MM.1S (cell line): ENCODE results near the gene GOLGA5.

Experiments used
- DNase-seq: peaks from one replicate; pipeline ENCODE4 v3.0.0-alpha.2; 2015
- H2AFZ ChIP-seq: fragments of 300-600 bp; sonication (generic); 2 replicates; pipeline ENCODE4 v1.6.0; 2016; ENCODE audit warnings: antibody characterized with exemption, low read length
- H3F3A ChIP-seq: fragments of 300-600 bp; sonication (generic); 2 replicates; pipeline ENCODE4 v1.6.1; 2016; ENCODE audit warnings: mild to moderate bottlenecking, antibody characterized with exemption, low read length, moderate library complexity, mixed read lengths; ENCODE audit not compliant: insufficient read depth
- H3K27ac ChIP-seq: fragments of 300-600 bp; sonication (generic); 2 replicates; pipeline ENCODE4 v1.5.1; 2016; ENCODE audit warnings: mild to moderate bottlenecking, low read length
- H3K27me3 ChIP-seq: fragments of 300-600 bp; sonication (generic); replicated peaks from 2 replicates; pipeline ENCODE4 v1.6.0; 2016; ENCODE audit warnings: low read length; ENCODE audit not compliant: insufficient read depth
- H3K36me3 ChIP-seq: fragments of 300-600 bp; sonication (generic); replicated peaks from 2 replicates; pipeline ENCODE4 v1.6.1; 2016; ENCODE audit warnings: mild to moderate bottlenecking, low read length, mixed read lengths; ENCODE audit not compliant: insufficient read depth
- H3K4me1 ChIP-seq: fragments of 300-600 bp; sonication (generic); 2 replicates; pipeline ENCODE4 v1.6.1; 2016; ENCODE audit warnings: low read length, mixed read lengths
- H3K4me2 ChIP-seq: fragments of 300-600 bp; sonication (generic); 2 replicates; pipeline ENCODE4 v1.6.0; 2016; ENCODE audit warnings: low read depth, low read length
- H3K4me3 ChIP-seq: fragments of 300-600 bp; sonication (generic); 2 replicates; pipeline ENCODE4 v1.5.1; 2016; ENCODE audit warnings: low read length, mixed read lengths
- H3K79me2 ChIP-seq: fragments of 300-600 bp; sonication (generic); 2 replicates; pipeline ENCODE4 v1.6.1; 2016; ENCODE audit warnings: mixed run types, low read length, mixed read lengths
- H3K9ac ChIP-seq: fragments of 300-600 bp; sonication (generic); 2 replicates; pipeline ENCODE4 v1.6.1; 2016; ENCODE audit warnings: low read length, mixed read lengths
- H3K9me2 ChIP-seq: fragments of 300-600 bp; sonication (generic); replicated peaks from 2 replicates; pipeline ENCODE4 v1.6.1; 2016; ENCODE audit warnings: mild to moderate bottlenecking, low read length, mixed read lengths; ENCODE audit not compliant: insufficient read depth
- H3K9me3 ChIP-seq: fragments of 300-600 bp; sonication (generic); replicated peaks from 2 replicates; pipeline ENCODE4 v1.6.1; 2016; ENCODE audit warnings: mild to moderate bottlenecking, low read length, mixed read lengths; ENCODE audit not compliant: insufficient read depth
- H4K20me1 ChIP-seq: fragments of 300-600 bp; sonication (generic); 2 replicates; pipeline ENCODE4 v1.6.1; 2016; ENCODE audit warnings: mild to moderate bottlenecking, low read length, moderate library complexity, mixed read lengths; ENCODE audit not compliant: insufficient read depth
- EZH2 ChIP-seq: fragments of 300-600 bp; sonication (generic); optimal IDR thresholded peaks from 2 replicates; pipeline ENCODE3; 2017; ENCODE audit warnings: low read depth, mild to moderate bottlenecking, antibody characterized with exemption, low read length, mixed read lengths
- EZH2phosphoT487 ChIP-seq: fragments of 300-600 bp; sonication (generic); IDR thresholded peaks from 2 replicates; pipeline ENCODE4 v1.6.1; 2018; ENCODE audit warnings: antibody characterized with exemption, low read length
- TF ChIP-seq, protein P1 (sequence below): fragments of 300-600 bp; sonication (generic); IDR thresholded peaks from 2 replicates; pipeline ENCODE4 v1.5.1; 2016; ENCODE audit warnings: antibody characterized with exemption, low read length, mixed read lengths

The GOLGA5 gene

DNA sequence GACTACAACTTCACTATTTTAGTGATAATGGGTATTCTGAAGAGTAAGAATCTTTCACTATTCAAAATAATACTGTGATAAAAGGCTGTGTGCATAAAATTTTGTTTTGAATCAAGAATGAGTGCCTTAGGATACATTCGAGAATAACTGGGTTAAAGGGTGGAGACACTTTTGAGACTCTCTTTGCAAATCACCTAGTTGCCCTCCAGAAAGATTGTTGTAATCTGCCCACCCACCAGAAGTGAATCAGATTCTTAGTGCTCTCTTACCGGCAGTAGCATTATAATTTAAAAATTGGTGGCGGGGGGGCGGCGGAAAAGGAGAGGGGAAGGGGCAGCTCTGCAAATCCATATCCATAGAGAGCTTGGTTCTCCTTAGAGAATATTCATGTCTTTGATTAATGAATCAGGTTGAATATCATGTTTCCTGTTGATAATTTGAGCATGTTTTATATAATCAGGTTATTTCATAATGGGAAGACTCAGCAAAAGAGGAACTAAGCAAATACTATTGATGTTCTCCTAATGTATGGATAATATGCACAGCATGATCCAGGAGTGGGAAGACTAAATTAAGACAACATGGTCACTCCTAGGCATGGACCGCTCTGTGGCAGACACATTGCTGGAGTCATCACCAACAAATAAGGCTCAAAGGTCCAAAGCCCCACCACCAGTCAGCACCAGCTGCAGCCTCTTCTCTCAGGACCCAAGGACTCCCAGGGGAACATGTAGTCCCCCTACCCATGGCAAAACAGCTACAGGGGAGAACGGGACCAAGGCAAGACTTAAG lies 66.1 kb downstream of the GOLGA5 start:
- no peaks in the 10 kb centered on the region for H4K20me1 ChIP-seq
- peaks cover 10% of the 10 kb centered on the region; the same call in 1 of the 2 replicates for H3K4me1 ChIP-seq
- no peaks in the 10 kb centered on the region for H3K27me3 ChIP-seq
- no peak overlapping the region for H3K4me3 ChIP-seq
- no peaks in the 10 kb centered on the region for H3K79me2 ChIP-seq
- H2AFZ ChIP-seq, result no peak overlapping the region
- no peak overlapping the region for H3K27ac ChIP-seq
- no peak for DNase-seq
- no peaks in the 10 kb centered on the region for H3K9me3 ChIP-seq
- no peak overlapping the region for H3K9ac ChIP-seq
- H3F3A ChIP-seq, result no peaks in the 10 kb centered on the region
- no peak overlapping the region for H3K4me2 ChIP-seq
- TF ChIP-seq EZH2 (no peak), EZH2phosphoT487 (no peak)
- TF ChIP-seq, protein P1, sequence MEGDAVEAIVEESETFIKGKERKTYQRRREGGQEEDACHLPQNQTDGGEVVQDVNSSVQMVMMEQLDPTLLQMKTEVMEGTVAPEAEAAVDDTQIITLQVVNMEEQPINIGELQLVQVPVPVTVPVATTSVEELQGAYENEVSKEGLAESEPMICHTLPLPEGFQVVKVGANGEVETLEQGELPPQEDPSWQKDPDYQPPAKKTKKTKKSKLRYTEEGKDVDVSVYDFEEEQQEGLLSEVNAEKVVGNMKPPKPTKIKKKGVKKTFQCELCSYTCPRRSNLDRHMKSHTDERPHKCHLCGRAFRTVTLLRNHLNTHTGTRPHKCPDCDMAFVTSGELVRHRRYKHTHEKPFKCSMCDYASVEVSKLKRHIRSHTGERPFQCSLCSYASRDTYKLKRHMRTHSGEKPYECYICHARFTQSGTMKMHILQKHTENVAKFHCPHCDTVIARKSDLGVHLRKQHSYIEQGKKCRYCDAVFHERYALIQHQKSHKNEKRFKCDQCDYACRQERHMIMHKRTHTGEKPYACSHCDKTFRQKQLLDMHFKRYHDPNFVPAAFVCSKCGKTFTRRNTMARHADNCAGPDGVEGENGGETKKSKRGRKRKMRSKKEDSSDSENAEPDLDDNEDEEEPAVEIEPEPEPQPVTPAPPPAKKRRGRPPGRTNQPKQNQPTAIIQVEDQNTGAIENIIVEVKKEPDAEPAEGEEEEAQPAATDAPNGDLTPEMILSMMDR, result no peak
- H3K36me3 ChIP-seq, result no peaks in the 10 kb centered on the region
- no peaks in the 10 kb centered on the region for H3K9me2 ChIP-seq

DNA sequence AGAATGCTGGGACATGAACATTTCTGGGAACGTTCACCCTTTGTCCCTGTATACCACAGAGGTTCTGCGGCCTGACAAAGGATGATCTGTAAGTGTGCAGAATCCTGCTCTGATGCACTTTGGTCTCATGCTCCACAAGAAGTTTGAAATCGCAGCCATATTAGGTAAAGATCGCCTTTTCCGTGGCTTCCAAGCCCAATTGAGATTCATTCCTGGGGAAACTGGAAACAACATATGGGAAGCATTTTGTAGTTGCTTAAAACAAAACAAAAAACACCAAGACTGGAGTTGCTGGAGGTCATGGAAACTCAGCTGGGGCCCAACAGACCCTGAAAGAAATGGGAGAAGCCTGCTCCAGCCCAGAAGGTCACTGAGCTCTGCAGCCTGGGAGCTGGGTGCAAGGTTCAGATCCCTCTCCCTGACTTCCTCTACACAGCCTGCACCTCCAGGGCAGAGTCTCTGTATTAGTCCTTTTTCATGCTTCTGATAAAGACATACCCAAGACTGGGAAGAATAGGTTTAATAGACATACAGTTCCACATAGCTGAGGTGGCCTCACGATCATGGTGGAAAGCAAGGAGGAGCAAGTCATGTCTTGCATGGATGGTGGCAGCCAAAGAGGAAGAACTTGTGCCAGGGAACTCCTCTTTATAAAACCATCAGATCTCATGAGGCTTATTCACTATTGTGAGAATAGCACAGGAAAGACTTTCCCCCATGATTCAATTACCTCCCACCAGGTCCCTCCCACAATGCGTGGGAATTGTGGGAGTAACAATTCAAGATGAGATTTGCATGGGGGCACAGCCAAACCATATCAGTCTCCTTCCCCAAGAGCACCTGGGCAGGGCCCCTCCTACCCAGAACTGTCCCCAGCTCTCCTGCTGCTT lies 68.0 kb downstream of the GOLGA5 start:
- H3K36me3 ChIP-seq, result no peaks in the 10 kb centered on the region
- no peaks in the 10 kb centered on the region for H4K20me1 ChIP-seq
- no peaks in the 10 kb centered on the region for H3K9me3 ChIP-seq
- H2AFZ ChIP-seq, result no peak overlapping the region
- peaks cover 10% of the 10 kb centered on the region; the same call in 1 of the 2 replicates for H3K4me1 ChIP-seq
- no peak overlapping the region for H3K4me2 ChIP-seq
- H3K9ac ChIP-seq, result no peak overlapping the region
- no peaks in the 10 kb centered on the region for H3K9me2 ChIP-seq
- H3K27ac ChIP-seq, result no peak overlapping the region
- DNase-seq, result no peak
- no peaks in the 10 kb centered on the region for H3K27me3 ChIP-seq
- H3K4me3 ChIP-seq, result no peak overlapping the region
- no peak for TF ChIP-seq EZH2
- TF ChIP-seq, protein P1, result no peak
- TF ChIP-seq EZH2phosphoT487, result no peak
- H3F3A ChIP-seq, result no peaks in the 10 kb centered on the region
- H3K79me2 ChIP-seq, result no peaks in the 10 kb centered on the region

DNA sequence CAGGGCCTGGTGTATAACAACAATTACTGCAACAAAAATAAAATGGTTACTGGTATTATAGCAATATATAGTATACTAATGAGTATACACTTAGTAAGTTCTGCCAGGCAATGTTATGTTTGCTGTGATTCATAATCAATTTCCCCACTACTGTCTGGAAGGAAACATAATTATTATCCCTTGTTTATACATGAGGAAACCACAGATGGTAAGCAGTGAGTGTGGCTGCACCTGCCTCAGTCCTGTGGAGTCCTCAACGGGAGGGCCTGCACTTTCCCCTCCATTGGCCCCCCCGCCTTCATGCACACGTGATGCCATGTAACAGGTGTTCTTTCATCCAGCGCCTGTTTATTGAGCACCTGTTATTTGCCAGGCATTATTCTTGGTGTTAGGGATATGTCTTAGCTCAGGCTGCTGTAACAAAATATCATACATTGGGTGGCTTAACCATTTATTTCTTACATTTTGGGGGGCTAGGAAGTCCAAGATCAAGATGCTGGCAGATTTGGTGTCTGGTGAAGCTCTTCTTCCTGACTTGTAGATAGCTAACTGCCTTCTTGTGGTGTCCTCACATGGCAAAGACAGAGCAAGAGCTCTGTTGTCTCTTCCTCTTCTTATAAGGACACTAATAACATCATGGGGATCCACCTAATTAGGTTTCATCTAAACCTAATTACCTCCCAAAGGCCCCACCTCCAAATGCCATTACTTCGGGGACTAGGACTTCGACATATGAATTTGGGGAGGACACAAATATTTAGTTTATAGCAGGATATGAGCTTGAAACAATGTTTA lies 69.4 kb downstream of the GOLGA5 start:
- Histone ChIP-seq H3K36me3 (no peaks in the 10 kb centered on the region), H3K27ac (no peak overlapping the region), H4K20me1 (no peaks in the 10 kb centered on the region), H3K9ac (no peak overlapping the region), H3K79me2 (no peaks in the 10 kb centered on the region), H3K9me2 (no peaks in the 10 kb centered on the region), H2AFZ (no peak overlapping the region), H3F3A (no peaks in the 10 kb centered on the region), H3K9me3 (no peaks in the 10 kb centered on the region), H3K4me2 (no peak overlapping the region), H3K4me3 (no peak overlapping the region), H3K27me3 (no peaks in the 10 kb centered on the region), H3K4me1 (peaks cover 10% of the 10 kb centered on the region; the same call in 1 of the 2 replicates)
- TF ChIP-seq EZH2phosphoT487, result no peak
- TF ChIP-seq EZH2, result no peak
- TF ChIP-seq, protein P1, result no peak
- peak; percentile 38 for DNase-seq
